Measurements from ENCODE around the gene MAB21L3. TPM values are rescaled to one million over a fixed set of nuclear protein-coding genes. Genes with fewer than 3 reads are reported as not detected.

Gene MAB21L3
- total RNA-seq, 2 donors from 2014 or later, result not detected

DNA sequence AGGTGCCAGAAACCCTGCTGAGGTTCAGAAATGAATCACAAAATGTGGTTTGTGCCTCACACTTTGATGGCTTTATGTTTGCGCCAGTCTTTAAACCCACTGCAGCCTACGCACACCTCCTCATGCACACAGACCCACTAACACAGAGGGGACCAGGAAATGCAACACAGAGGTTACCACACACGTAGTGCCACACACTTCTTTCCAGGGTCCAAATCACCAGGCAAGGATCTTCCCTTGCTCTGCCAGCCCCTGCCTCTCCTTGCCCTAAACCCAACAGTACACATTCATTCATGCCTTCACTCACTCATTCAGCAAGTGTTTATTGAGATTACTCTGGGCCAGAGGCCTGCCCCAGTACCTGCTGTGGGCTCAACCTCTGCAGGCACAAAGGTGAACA, 17.5 kb downstream of the MAB21L3 start:
- no peaks in the 10 kb centered on the region for H3K4me1 ChIP-seq (ENCODE audit: control insufficient read depth in 1 of 2, low read depth in 2 of 2)
- ATAC-seq (ENCODE audit: insufficient number of reproducible peaks, low FRiP score, low read depth) (no peak), DNase-seq (ENCODE audit: low spot score) (no peak)
- no peaks in the 10 kb centered on the region for H3K9me3 ChIP-seq
- TF ChIP-seq, protein P1, sequence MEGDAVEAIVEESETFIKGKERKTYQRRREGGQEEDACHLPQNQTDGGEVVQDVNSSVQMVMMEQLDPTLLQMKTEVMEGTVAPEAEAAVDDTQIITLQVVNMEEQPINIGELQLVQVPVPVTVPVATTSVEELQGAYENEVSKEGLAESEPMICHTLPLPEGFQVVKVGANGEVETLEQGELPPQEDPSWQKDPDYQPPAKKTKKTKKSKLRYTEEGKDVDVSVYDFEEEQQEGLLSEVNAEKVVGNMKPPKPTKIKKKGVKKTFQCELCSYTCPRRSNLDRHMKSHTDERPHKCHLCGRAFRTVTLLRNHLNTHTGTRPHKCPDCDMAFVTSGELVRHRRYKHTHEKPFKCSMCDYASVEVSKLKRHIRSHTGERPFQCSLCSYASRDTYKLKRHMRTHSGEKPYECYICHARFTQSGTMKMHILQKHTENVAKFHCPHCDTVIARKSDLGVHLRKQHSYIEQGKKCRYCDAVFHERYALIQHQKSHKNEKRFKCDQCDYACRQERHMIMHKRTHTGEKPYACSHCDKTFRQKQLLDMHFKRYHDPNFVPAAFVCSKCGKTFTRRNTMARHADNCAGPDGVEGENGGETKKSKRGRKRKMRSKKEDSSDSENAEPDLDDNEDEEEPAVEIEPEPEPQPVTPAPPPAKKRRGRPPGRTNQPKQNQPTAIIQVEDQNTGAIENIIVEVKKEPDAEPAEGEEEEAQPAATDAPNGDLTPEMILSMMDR (IDR thresholded peaks at IDR 0.05), result no peak
- H3K4me3 ChIP-seq, result no peak overlapping the region
- no peaks in the 10 kb centered on the region for H3K36me3 ChIP-seq
- H3K27me3 ChIP-seq (replicated peaks; ENCODE audit: insufficient read depth), result no peaks in the 10 kb centered on the region
- no peak overlapping the region for H3K27ac ChIP-seq

DNA sequence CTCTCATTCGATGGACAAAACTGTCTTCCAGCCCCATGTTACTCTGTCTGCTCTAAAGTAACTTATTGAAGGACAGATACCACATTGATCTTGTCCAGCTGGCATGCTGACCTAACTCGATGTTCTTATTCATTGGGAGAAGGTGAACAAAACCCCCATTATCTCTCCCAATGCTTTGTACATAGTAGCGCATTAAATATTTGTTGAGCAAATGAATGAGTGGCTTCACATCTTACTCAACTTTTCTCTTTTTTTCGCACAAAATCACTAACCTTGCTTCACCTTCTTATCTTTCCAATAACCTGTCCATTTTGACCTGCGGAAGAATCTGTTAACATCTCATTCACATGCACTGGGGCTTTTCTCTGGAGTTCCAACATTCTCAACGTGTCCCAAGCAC, 18.3 kb downstream of the MAB21L3 start:
- ATAC-seq (ENCODE audit: insufficient number of reproducible peaks, low FRiP score, low read depth) (no peak), DNase-seq (ENCODE audit: low spot score) (no peak)
- Histone ChIP-seq H3K9me3 (no peaks in the 10 kb centered on the region), H3K36me3 (no peaks in the 10 kb centered on the region), H3K27ac (no peak overlapping the region), H3K27me3 (replicated peaks; ENCODE audit: insufficient read depth) (no peaks in the 10 kb centered on the region), H3K4me1 (ENCODE audit: control insufficient read depth in 1 of 2, low read depth in 2 of 2) (no peaks in the 10 kb centered on the region), H3K4me3 (no peak overlapping the region)
- TF ChIP-seq, protein P1 (IDR thresholded peaks at IDR 0.05), result no peak

DNA sequence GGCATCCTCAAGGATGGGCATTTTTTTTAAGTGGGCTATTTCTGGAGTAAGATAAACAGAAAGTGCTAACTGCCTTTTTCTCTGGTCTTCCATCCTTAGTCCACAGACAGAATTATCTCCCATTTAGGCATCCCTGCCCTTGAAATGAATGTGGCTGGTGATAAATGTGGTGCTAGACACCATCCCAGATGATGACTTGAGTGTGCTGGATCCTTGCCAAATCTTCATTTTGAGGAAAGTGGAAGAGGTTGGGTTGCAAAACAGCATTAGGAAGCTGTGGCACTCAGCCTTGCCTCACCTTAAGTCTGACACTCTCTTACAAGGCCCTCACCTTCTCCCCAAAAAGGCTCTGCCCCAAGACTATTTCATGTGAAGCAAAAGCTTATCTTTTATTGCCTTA, 19.2 kb downstream of the MAB21L3 start:
- no peaks in the 10 kb centered on the region for H3K4me1 ChIP-seq (ENCODE audit: control insufficient read depth in 1 of 2, low read depth in 2 of 2)
- H3K27ac ChIP-seq, result no peak overlapping the region
- DNase-seq (ENCODE audit: low spot score) (no peak), ATAC-seq (ENCODE audit: insufficient number of reproducible peaks, low FRiP score, low read depth) (no peak)
- H3K36me3 ChIP-seq, result no peaks in the 10 kb centered on the region
- no peaks in the 10 kb centered on the region for H3K27me3 ChIP-seq (replicated peaks; ENCODE audit: insufficient read depth)
- no peak overlapping the region for H3K4me3 ChIP-seq
- TF ChIP-seq, protein P1 (IDR thresholded peaks at IDR 0.05), result no peak
- no peaks in the 10 kb centered on the region for H3K9me3 ChIP-seq

DNA sequence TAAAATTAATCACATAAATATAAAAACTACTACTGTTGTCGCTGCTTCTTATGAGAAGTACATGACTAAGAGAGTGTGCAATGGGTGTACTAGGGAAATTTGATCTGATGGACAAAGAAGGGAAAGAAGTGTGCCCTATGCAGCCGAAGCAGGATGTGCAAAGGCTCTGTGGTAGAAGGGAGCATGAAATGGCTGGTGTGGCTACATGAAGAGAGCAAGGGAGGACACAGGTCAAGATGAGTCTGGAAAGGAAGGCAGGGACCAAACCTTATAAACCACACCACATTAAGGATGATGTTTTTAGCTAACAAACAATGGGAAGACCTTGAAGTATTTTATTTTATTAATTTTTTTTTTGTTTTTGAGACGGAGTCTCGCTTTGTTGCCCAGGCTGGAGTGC, 20.0 kb downstream of the MAB21L3 start:
- Histone ChIP-seq H3K36me3 (no peaks in the 10 kb centered on the region), H3K27ac (no peak overlapping the region), H3K9me3 (no peaks in the 10 kb centered on the region), H3K4me1 (ENCODE audit: control insufficient read depth in 1 of 2, low read depth in 2 of 2) (no peaks in the 10 kb centered on the region), H3K4me3 (no peak overlapping the region), H3K27me3 (replicated peaks; ENCODE audit: insufficient read depth) (no peaks in the 10 kb centered on the region)
- ATAC-seq (ENCODE audit: insufficient number of reproducible peaks, low FRiP score, low read depth) (no peak), DNase-seq (ENCODE audit: low spot score) (no peak)
- TF ChIP-seq, protein P1 (IDR thresholded peaks at IDR 0.05), result no peak

DNA sequence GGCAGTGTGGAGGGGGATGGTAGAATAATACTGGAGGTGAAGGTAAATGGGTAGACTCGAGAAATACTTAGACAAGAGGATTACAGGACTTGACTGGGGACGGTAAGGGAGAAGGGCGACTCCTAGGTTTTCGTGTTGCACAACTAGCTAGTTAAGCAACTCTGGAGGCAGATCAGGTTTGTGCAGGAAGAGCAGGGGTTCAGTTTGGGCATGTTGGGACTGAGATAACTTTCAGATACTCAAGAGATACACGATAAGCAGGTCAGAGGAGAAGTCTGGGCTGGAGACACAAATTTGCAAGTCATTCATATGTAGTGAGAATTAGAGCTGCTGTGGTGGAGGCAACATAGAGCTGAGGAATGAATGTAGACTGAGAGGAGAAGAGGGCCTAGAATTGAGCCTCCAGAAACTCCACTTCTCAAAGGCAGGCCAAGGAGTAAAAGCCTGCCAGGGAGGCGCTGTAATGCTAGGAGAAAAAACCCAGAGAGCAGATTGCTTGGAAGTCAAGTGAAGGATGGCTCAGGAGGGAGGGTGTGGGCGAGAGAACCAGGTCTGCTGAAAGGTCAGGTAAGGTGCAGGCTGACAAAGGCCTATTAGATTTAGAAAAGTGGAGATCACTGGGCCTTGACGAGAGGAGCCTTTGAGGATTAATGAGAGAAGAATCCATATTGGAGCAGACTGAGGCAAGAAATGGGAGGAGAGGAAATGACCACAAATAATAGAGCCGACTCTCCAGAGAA, 20.8 kb downstream of the MAB21L3 start:
- TF ChIP-seq, protein P1 (IDR thresholded peaks at IDR 0.05), result no peak
- ATAC-seq (ENCODE audit: insufficient number of reproducible peaks, low FRiP score, low read depth), result no peak
- Histone ChIP-seq H3K9me3 (no peaks in the 10 kb centered on the region), H3K4me1 (ENCODE audit: control insufficient read depth in 1 of 2, low read depth in 2 of 2) (no peaks in the 10 kb centered on the region), H3K4me3 (no peak overlapping the region), H3K27ac (no peak overlapping the region), H3K27me3 (replicated peaks; ENCODE audit: insufficient read depth) (no peaks in the 10 kb centered on the region), H3K36me3 (no peaks in the 10 kb centered on the region)
- no peak for DNase-seq (ENCODE audit: low spot score)

Data from thoracic aorta (tissue), 2 donors.